Measurements from ENCODE around the gene NBAS. TPM values are rescaled to one million over a fixed set of nuclear protein-coding genes. Genes with fewer than 3 reads are reported as not detected.
"Not testable (repeated sequence)": the region's sequence is repeated elsewhere in the genome, so short reads cannot be mapped to it uniquely, and the experiment has no call there.

NBAS gene
- total RNA-seq, 1 experiment from 2014 or later, result 59.9 TPM

- DNase-seq (ENCODE audit: extremely low read depth, low read depth), result no peak
Measured at GRCh38 chr2:15278296-15278695, 282.8 kb downstream of the NBAS start.

GRCh38 chr2:15275346-15275745, 285.8 kb downstream of the NBAS start:
- no peak for DNase-seq (ENCODE audit: extremely low read depth, low read depth)

DNA sequence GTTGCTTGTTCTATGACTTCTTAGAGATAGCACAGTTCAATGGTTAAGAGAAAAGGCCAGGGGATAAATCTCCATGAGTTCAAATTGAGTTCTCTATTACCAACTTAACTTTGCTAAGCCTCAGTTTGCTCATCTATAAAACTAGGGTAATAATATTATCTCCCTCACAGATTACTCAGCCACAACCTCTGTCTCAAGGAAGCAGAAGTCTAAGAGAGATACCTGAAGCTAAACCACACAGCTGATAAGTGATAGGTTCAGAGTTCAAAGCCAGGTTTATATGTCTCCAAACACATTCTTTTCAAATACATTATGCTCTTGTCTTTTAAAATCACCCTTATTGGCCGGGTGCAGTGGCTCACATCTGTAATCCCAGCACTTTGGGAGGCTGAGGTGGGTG, 287.7 kb downstream of the NBAS start:
- no peak for DNase-seq (ENCODE audit: extremely low read depth, low read depth)

DNA sequence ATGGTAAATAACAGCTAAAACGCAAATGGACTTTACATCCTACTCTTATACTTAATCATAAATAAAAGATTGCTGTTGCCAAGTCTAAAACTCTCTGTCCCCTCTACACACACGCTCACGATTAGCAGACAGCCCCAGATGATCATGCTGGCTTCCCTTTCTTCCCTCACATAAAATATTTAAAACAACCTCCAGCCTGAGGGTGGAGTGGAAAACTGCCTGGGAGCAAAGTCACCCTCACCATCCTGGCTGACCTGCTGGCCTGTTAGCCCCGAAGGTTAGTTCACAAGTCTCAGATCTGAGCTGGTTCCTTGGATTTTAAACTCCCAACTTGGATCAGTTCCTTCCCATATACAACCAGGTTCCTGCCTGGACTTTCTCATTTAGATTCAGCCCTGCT, 288.2 kb downstream of the NBAS start:
- DNase-seq (ENCODE audit: extremely low read depth, low read depth), result no peak

GRCh38 chr2:15271941-15272542, 289.1 kb downstream of the NBAS start:
- no peak for DNase-seq (ENCODE audit: extremely low read depth, low read depth)

- no peak for DNase-seq (ENCODE audit: extremely low read depth, low read depth)
Measured at GRCh38 chr2:15271276-15271675, 289.9 kb downstream of the NBAS start.

GRCh38 chr2:15269043-15269442, 292.1 kb downstream of the NBAS start:
- no peak for DNase-seq (ENCODE audit: extremely low read depth, low read depth)

GRCh38 chr2:15265889-15266288, 295.2 kb downstream of the NBAS start:
- no peak for DNase-seq (ENCODE audit: extremely low read depth, low read depth)

- DNase-seq (ENCODE audit: extremely low read depth, low read depth), result no peak
Measured at GRCh38 chr2:15263976-15264685, 297.0 kb downstream of the NBAS start.

GRCh38 chr2:15262792-15263191, 298.3 kb downstream of the NBAS start:
- no peak for DNase-seq (ENCODE audit: extremely low read depth, low read depth)

- DNase-seq (ENCODE audit: extremely low read depth, low read depth), result no peak
Measured at GRCh38 chr2:15260835-15261234, 300.3 kb downstream of the NBAS start.

- DNase-seq (ENCODE audit: extremely low read depth, low read depth), result no peak
Measured at GRCh38 chr2:15260196-15260595, 300.9 kb downstream of the NBAS start.

GRCh38 chr2:15259356-15259756, 301.8 kb downstream of the NBAS start:
- no peak for DNase-seq (ENCODE audit: extremely low read depth, low read depth)

DNA sequence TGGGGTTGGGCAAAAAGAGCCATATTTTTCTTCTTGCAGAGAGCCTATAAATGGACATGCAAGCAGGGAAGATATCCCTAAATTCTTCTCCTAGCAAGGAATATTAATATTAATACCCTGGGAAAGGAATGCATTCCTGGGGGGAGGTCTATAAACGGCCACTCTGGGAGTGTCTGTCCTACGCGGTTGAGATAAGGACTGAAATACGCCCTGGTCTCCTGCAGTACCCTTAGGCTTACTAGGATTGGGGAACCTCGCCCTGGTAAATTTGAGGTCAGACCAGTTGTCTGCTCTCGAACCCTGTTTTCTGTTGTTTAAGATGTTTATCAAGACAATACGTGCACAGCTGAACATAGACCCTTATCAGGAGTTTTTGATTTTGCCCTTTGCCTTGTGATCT, 302.7 kb downstream of the NBAS start:
- not testable (repeated sequence) for DNase-seq (ENCODE audit: extremely low read depth, low read depth)

- DNase-seq (ENCODE audit: extremely low read depth, low read depth), result no peak
Measured at GRCh38 chr2:15253835-15254286, 307.3 kb downstream of the NBAS start.

GRCh38 chr2:15253247-15253646, 307.9 kb downstream of the NBAS start:
- no peak for DNase-seq (ENCODE audit: extremely low read depth, low read depth)

- no peak for DNase-seq (ENCODE audit: extremely low read depth, low read depth)
Measured at GRCh38 chr2:15251753-15252152, 309.4 kb downstream of the NBAS start.

DNA sequence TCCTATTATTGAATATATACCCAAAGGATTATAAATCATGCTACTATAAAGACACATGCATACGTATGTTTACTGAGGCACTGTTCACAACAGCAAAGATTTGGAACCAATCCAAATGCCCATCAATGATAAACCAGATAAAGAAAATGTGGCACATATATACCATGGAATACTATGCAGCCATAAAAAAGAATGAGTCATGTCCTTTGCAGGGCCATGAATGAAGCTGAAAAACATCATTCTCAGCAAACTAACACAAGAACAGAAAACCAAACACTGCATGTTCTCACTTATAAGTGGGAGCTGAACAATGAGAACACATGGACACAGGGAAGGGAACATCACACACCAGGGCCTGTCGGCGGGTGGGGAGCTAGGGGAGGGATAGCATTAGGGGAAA, 310.2 kb downstream of the NBAS start:
- DNase-seq (ENCODE audit: extremely low read depth, low read depth), result not testable (repeated sequence)

GRCh38 chr2:15246870-15247269, 314.3 kb downstream of the NBAS start:
- no peak for DNase-seq (ENCODE audit: extremely low read depth, low read depth)

GRCh38 chr2:15243762-15244161, 317.4 kb downstream of the NBAS start:
- DNase-seq (ENCODE audit: extremely low read depth, low read depth), result no peak

- no peak for DNase-seq (ENCODE audit: extremely low read depth, low read depth)
Measured at GRCh38 chr2:15242936-15243461, 318.1 kb downstream of the NBAS start.

DNA sequence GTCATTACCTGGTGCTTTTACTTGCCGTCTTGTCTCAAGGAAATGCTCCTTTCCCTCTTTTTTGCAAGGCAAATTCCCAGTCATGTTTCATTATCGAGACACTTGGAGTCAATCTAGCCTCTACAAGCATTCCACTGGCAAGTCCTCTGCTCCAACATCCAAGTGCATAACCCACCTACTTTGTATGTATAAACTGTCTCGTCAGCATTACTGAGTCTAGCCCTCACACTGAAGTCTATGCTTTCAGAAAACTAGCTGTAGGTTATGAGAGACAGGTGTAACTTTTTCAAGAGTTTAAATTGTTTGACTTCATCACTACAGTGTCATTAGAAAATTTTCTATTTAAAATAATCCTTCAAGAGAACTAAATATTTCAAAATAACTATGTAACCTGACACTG, 319.2 kb downstream of the NBAS start:
- no peak for DNase-seq (ENCODE audit: extremely low read depth, low read depth)

All from NCI-H460 (cell line).